Right lobe of liver (tissue), 6 donors: Measurements from ENCODE around the gene ARSG. TPM values are rescaled to one million over a fixed set of nuclear protein-coding genes. Genes with fewer than 3 reads are reported as not detected.

ENCODE experiments used
- ATAC-seq, 4 donors: fragments of 200-7000 bp; cut with Tn5 transposase; one replicate each; pipeline ENCODE4 v1.9.1; 2020; ENCODE audit warnings: mild to moderate bottlenecking in 4 of 4, moderate library complexity in 4 of 4
- DNase-seq, 3 donors: peaks; one replicate each; pipeline ENCODE4 v3.0.0-alpha.2; 2020
- H3K27ac ChIP-seq, 3 donors: fragments of 200-600 bp; one replicate each; pipeline ENCODE4 v1.8.0; 2022
- H3K27me3 ChIP-seq, 2 donors: fragments of 200-600 bp; one replicate each; pipeline ENCODE4 v1.8.0; 2022
- H3K36me3 ChIP-seq, 4 donors: fragments of 200-600 bp; sonication (generic) in 1 of 4; one replicate each; pipeline versions ENCODE4 v1.5.1 to v1.8.0; 2017 to 2022; ENCODE audit warnings: control low read depth in 1 of 4
- H3K4me1 ChIP-seq, 4 donors: fragments of 200-600 bp; sonication (generic) in 1 of 4; one replicate each; pipeline versions ENCODE4 v1.5.1 to v1.8.0; 2017 to 2022; ENCODE audit warnings: control low read depth in 1 of 4
- H3K4me3 ChIP-seq, 3 donors: fragments of 200-600 bp; one replicate each; pipeline ENCODE4 v1.8.0; 2022
- H3K9me3 ChIP-seq, 4 donors: fragments of 200-600 bp; sonication (generic) in 1 of 4; one replicate each; pipeline versions ENCODE4 v1.5.1 to v1.8.0; 2017 to 2022; ENCODE audit warnings: control low read depth in 1 of 4
- POLR2A ChIP-seq: fragments of 450-650 bp; IDR thresholded peaks from one replicate; pipeline ENCODE4 v1.6.1; 2017; ENCODE audit warnings: antibody characterized with exemption, mild to moderate bottlenecking
- WGBS: methylation state at CpG from one replicate; pipeline ENCODE4 v1.1.6; 2018; ENCODE audit warnings: low coverage, low lambda C conversion rate; ENCODE audit not compliant: insufficient coverage; ENCODE audit errors: missing lambda C conversion rate; 5-methylcytosine and 5-hydroxymethylcytosine counted together
- intact Hi-C, 2 donors: fragments of 100-400 bp; cut with DNase I; formaldehyde crosslinking; loops; one replicate each; pipeline versions ENCODE4 v1.11.2 to v1.14.1; 2022
- total RNA-seq, 6 experiments: library from RNA; depleted of rRNA in 2 of 6; stranded (reverse); fragments of >200 nt in 2 of 6; fragmentation: NEBNext Ultra II Directional in 3 of 6; extraction: Animal tissue kit (Norgen Biotek cat#: 25700) in 3 of 6; gene quantifications; one replicate each; pipeline versions ENCODE4 v1.1.0 to v1.2.4, GENCODE V29; 2016 to 2023
- TF ChIP-seq, protein P1 (sequence below), 4 donors: fragments of 200-600 bp in 3 of 4; fragments of 450-650 bp in 1 of 4; IDR thresholded peaks; one replicate each; pipeline versions ENCODE4 v1.5.1 to v1.8.0; 2016 to 2022; ENCODE audit warnings: antibody characterized with exemption in 4 of 4, mild to moderate bottlenecking in 2 of 4
- donor health status: DM: no; HTN: yes; CAD: no.
- donor health status: DM: no; HTN: no; CAD: no.
- donor health status: DM: no; HTN: no; CAD: no.
- donor health status: DM: no; HTN: yes; CAD: no.
- donor health status: DM: no; HTN: yes; CAD: no.

Gene ARSG
- total RNA-seq, 6 experiments from 2014 or later = 1.2 to 3.3 (median 2.5) TPM

DNA sequence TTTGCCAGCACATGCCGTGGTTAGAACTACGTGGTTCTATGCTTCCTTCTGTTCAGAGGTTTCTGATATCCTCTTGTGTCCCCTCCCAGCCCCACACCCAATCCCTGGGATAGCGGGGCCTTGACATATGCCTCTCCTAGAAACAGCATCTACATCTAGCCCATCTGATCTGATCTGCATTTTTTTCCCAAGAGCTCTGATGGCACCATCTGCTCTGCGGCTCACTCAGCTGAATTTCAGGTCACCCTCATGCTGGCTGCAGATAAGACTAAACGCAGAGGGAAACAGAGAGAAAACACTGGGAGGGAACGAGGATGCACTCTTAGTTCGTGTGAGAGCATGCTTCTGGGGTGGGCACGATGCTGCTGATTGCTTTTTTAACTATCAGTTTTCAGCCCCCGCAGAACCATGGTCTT is 155.3 kb downstream of the ARSG start:
- H3K4me3 ChIP-seq = no peak overlapping the region
- ATAC-seq = no peak
- intact Hi-C loops = no loop called here
- no peak overlapping the region for H3K27ac ChIP-seq
- H3K4me1 ChIP-seq = peaks cover 0 to 10% (median 0%) of the 10 kb centered on the region in 4 donors
- no peaks in the 10 kb centered on the region for H3K27me3 ChIP-seq
- DNase-seq = no peak
- TF ChIP-seq POLR2A = no peak
- TF ChIP-seq, protein P1, sequence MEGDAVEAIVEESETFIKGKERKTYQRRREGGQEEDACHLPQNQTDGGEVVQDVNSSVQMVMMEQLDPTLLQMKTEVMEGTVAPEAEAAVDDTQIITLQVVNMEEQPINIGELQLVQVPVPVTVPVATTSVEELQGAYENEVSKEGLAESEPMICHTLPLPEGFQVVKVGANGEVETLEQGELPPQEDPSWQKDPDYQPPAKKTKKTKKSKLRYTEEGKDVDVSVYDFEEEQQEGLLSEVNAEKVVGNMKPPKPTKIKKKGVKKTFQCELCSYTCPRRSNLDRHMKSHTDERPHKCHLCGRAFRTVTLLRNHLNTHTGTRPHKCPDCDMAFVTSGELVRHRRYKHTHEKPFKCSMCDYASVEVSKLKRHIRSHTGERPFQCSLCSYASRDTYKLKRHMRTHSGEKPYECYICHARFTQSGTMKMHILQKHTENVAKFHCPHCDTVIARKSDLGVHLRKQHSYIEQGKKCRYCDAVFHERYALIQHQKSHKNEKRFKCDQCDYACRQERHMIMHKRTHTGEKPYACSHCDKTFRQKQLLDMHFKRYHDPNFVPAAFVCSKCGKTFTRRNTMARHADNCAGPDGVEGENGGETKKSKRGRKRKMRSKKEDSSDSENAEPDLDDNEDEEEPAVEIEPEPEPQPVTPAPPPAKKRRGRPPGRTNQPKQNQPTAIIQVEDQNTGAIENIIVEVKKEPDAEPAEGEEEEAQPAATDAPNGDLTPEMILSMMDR (IDR thresholded peaks at IDR 0.05) = no peak
- peaks cover 0 to 40% (median 6%) of the 10 kb centered on the region in 4 donors for H3K36me3 ChIP-seq
- 89% methylated on average over 9 of the region's 9 CpGs for WGBS
- H3K9me3 ChIP-seq = no peaks in the 10 kb centered on the region

DNA sequence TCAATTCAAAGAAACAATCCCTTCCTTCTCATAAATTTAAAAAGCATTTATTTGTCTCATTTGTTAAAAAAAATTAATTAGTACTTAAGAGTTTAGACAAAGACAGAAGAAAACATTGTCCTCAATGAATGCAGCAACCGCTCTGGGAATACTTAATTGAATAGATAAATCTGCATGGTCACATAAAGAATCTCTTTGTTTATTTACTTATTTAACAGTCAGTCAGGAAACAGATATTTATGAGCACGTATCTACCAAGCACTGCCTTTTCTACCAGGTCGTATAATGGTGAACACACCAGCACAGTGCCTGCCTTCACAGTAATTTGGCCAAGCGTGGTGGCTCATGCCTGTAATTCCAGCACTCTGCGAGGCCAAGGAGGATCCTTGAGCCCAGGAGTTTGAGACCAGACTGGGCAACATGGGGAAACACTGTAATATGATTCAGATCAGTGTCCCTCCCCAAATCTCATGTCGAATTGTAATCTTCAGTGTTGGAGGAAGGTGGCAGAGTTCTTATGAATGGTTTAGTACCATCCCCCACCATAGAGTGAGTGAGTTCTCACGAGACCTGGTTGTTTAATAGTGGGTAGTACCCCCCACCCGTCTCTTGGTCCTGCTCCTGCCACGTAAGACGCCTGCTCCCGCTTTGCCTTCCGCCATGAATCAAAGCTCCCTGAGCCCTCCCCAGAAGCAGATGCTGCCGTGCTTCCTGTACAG is 157.9 kb downstream of the ARSG start:
- H3K4me3 ChIP-seq = no peak overlapping the region
- no peak for DNase-seq
- no peaks in the 10 kb centered on the region for H3K4me1 ChIP-seq
- no peak overlapping the region for H3K27ac ChIP-seq
- peaks cover 0 to 37% (median 6%) of the 10 kb centered on the region in 4 donors for H3K36me3 ChIP-seq
- no peak for TF ChIP-seq POLR2A
- TF ChIP-seq, protein P1 (IDR thresholded peaks at IDR 0.05) = no peak
- no peak for ATAC-seq
- intact Hi-C loops = no loop called here
- H3K27me3 ChIP-seq = no peaks in the 10 kb centered on the region
- no peaks in the 10 kb centered on the region for H3K9me3 ChIP-seq
- 84% methylated on average over 11 of the region's 13 CpGs for WGBS

DNA sequence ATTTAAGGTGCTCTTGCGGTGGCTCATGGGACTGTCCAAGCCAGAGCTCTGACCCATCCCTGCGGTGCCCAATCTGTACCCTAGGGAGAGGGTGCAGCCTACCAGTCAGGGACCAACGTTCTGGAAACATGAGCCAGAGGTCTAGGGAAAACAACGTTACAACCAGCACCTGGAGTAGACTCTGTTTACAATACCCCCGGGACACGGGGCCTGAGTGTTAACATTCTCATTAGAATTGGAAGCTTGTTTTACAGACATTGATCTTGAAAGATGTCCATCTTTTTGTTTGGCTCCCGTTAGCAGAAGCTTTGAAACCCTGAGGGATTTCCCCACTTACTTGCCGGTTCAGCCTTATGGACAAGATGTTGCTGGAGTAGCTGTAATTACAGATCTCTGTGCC is 159.1 kb downstream of the ARSG start:
- intact Hi-C loops = no loop called here
- TF ChIP-seq POLR2A = no peak
- TF ChIP-seq, protein P1 (IDR thresholded peaks at IDR 0.05) = no peak
- Histone ChIP-seq H3K36me3 (peaks cover 0 to 33% (median 6%) of the 10 kb centered on the region in 4 donors), H3K9me3 (no peaks in the 10 kb centered on the region), H3K4me1 (no peaks in the 10 kb centered on the region), H3K27me3 (no peaks in the 10 kb centered on the region), H3K4me3 (no peak overlapping the region), H3K27ac (no peak overlapping the region)
- DNase-seq (no peak), ATAC-seq (no peak)
- 74% methylated on average over 4 of the region's 8 CpGs for WGBS

DNA sequence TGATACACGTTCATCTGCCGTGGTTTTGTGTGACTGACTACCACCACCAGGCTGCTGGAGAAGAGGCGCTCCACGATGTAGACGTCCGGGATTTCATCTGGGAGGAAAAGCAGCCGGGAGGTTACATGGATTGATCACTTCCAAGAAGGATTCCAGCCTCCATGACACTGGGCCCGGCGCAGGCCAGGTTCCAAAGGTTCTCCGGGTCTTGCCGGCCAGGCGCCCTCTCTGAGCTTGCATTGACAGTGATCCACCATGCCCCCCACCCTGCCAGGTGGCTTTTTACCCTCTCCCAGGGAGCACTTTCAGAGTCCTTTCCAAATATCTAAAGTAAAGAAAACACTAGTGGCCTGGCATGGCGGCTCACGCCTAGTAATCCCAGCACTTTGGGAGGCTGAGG is 159.5 kb downstream of the ARSG start:
- H3K9me3 ChIP-seq = no peaks in the 10 kb centered on the region
- no peak overlapping the region for H3K27ac ChIP-seq
- no peak for ATAC-seq
- no peak for DNase-seq
- 89% methylated on average over 7 of the region's 14 CpGs for WGBS
- no peaks in the 10 kb centered on the region for H3K27me3 ChIP-seq
- no peak overlapping the region for H3K4me3 ChIP-seq
- intact Hi-C loops = no loop called here
- no peaks in the 10 kb centered on the region for H3K4me1 ChIP-seq
- no peak for TF ChIP-seq POLR2A
- TF ChIP-seq, protein P1 (IDR thresholded peaks at IDR 0.05) = no peak
- H3K36me3 ChIP-seq = peaks cover 0 to 33% (median 6%) of the 10 kb centered on the region in 4 donors
